PFSK-1 (cell line): Measurements from ENCODE around the gene UCN2.

Source experiments
- FOXP2 ChIP-seq: optimal IDR thresholded peaks from 2 replicates; pipeline ENCODE3; 2011; ENCODE audit warnings: borderline replicate concordance, control low read depth, inconsistent platforms; ENCODE audit not compliant: insufficient read depth; ENCODE audit errors: extremely low read length, extremely low read depth
- POLR2AphosphoS5 ChIP-seq: IDR thresholded peaks from 2 replicates; pipeline ENCODE4 v1.6.1; 2012; ENCODE audit warnings: low read depth, mild to moderate bottlenecking, control low read depth, low read length, moderate library complexity
- REST ChIP-seq, 2 experiments: IDR thresholded peaks; 2 replicates each; pipeline versions ENCODE4 v1.6.1 to v1.8.0; 2011 to 2012; ENCODE audit warnings: low read depth in 2 of 2, low read length in 2 of 2, control low read depth in 1 of 2, inconsistent platforms in 1 of 2, mild to moderate bottlenecking in 1 of 2, moderate library complexity in 1 of 2; ENCODE audit not compliant: insufficient read depth in 1 of 2
- SIN3A ChIP-seq: IDR thresholded peaks from 2 replicates; pipeline ENCODE4 v1.6.1; 2012; ENCODE audit warnings: mild to moderate bottlenecking, low read length, moderate library complexity, borderline replicate concordance; ENCODE audit not compliant: insufficient read depth
- TAF1 ChIP-seq: IDR thresholded peaks from 2 replicates; pipeline ENCODE4 v1.6.1; 2012; ENCODE audit warnings: low read length, control low read depth, borderline replicate concordance; ENCODE audit not compliant: insufficient read depth

Gene UCN2

GRCh38 chr3:48567090-48567489 lies 3.5 kb upstream of the UCN2 start:
- no peak for TF ChIP-seq TAF1
- no peak for TF ChIP-seq FOXP2
- TF ChIP-seq SIN3A = no peak
- TF ChIP-seq REST (IDR thresholded peaks at IDR 0.05; ENCODE audit: insufficient read depth in 1 of 2, low read depth in 2 of 2, low read length in 2 of 2) = no peak
- TF ChIP-seq POLR2AphosphoS5 = no peak

GRCh38 chr3:48566401-48566760 lies 2.8 kb upstream of the UCN2 start:
- no peak for TF ChIP-seq TAF1
- no peak for TF ChIP-seq POLR2AphosphoS5
- TF ChIP-seq REST (IDR thresholded peaks at IDR 0.05; ENCODE audit: insufficient read depth in 1 of 2, low read depth in 2 of 2, low read length in 2 of 2) = no peak
- TF ChIP-seq SIN3A = no peak

GRCh38 chr3:48565591-48566400 lies 2.2 kb upstream of the UCN2 start:
- TF ChIP-seq POLR2AphosphoS5 = no peak
- no peak for TF ChIP-seq SIN3A
- TF ChIP-seq TAF1 = no peak
- no peak for TF ChIP-seq REST (IDR thresholded peaks at IDR 0.05; ENCODE audit: insufficient read depth in 1 of 2, low read depth in 2 of 2, low read length in 2 of 2)
- no peak for TF ChIP-seq FOXP2

GRCh38 chr3:48565186-48565585 lies 1.6 kb upstream of the UCN2 start:
- TF ChIP-seq TAF1 = no peak
- TF ChIP-seq POLR2AphosphoS5 = no peak
- no peak for TF ChIP-seq REST (IDR thresholded peaks at IDR 0.05; ENCODE audit: insufficient read depth in 1 of 2, low read depth in 2 of 2, low read length in 2 of 2)
- no peak for TF ChIP-seq FOXP2
- no peak for TF ChIP-seq SIN3A

GRCh38 chr3:48564667-48565066 lies 1.1 kb upstream of the UCN2 start:
- TF ChIP-seq SIN3A (no peak), FOXP2 (no peak), TAF1 (no peak), POLR2AphosphoS5 (no peak), REST (IDR thresholded peaks at IDR 0.05; ENCODE audit: insufficient read depth in 1 of 2, low read depth in 2 of 2, low read length in 2 of 2) (no peak)
